GM12892 (cell line): Measurements from ENCODE around the gene MYOCOS.

Source experiments
- POLR2A ChIP-seq: IDR thresholded peaks from 2 replicates; pipeline ENCODE4 v1.6.1; 2011; ENCODE audit warnings: low read depth, low read length, control low read depth
- POLR2AphosphoS5 ChIP-seq: IDR thresholded peaks from 2 replicates; pipeline ENCODE4 v1.6.1; 2011; ENCODE audit warnings: low read depth, low read length, control low read depth

DNA sequence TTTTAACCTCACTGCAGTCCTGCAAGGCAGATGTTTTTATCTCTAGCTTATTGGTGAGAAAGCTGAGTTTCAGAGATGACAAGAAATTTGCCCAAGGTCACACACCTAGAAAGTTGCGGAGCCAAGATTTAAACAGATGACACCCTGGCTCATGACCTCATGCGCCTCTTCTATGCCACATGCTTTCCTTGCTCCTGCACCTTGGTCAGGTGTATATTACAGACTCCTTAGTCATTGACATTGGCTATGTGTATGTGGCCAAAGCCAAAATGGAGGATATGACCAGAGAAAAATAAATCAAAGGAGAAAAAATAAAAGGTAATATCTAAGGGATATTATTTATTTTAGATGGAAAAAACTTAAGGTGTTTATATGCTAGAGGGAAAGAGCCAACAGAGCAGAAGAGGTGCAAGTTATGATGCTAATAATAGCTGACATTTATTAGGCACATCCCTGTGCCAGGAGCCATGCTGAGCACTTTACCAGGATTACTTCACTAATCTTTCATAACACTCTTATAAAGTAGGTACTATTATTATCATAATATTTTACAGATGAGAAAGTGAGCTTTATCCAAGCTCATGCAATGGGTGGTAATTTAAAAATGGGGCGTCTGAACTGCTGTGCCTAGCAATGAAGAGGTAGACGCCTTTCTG is 44.2 kb downstream of the MYOCOS start:
- TF ChIP-seq POLR2A (no peak), POLR2AphosphoS5 (no peak)
